Hindlimb muscle (tissue), 1 donor: Measurements from ENCODE around the gene PDGFD. TPM values are rescaled to one million over a fixed set of nuclear protein-coding genes. Genes with fewer than 3 reads are reported as not detected.

Experiments
- DNase-seq: peaks from one replicate; pipeline ENCODE4 v3.0.0-alpha.2; 2013
- polyA plus RNA-seq: library from polyadenylated mRNA; unstranded; fragments of 120-200 nt; gene quantifications from one replicate; pipeline ENCODE4 v1.2.1, GENCODE V29; 2013; ENCODE audit not compliant: insufficient read length

PDGFD gene
- polyA plus RNA-seq, 1 donor = 19.1 TPM

DNA sequence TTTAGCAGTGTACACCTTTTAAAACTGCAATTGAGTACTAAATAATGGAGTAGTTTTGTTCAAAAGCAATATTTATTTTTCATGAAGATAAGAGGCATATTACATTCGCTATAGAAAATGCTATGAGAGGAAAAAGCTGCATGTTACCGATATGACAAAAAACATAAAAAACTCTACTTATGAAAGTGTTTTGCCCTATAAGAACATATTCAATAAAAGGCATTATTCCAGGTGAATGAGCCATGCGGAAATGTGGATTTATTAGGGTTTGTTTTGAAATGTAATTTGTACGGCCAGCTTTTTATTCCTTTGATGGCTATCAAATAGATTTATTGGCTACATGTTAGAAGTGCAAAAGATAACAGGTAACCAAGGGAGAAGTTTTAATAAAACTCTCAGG is 256.8 kb downstream of the PDGFD start:
- no peak for DNase-seq

DNA sequence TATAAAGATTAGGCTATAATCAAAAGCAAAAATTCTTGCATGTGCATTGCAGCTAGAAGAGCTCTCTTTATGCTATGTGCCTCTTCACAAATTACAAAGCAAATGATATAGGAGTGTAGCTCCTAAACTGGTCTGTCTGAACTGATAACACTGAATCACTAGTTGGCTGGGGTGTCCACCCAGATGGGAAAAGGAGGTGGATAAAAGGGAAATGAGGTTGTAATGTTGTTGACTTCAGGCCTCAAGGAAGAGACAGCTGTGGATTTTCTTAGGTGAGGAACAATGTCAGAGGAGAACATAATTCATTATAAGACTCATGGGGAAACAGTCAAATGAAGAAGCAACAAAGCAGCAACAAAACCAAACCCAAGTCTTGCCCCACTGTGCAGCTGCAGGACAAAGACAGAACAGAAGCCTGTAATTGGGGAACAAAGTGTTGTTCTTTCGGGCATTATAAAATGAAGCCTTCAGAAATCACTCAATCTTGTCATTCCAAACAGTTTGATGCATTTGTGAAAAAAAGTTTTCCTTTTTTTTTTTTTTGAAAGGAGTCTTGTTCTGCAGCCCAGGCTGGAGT is 257.6 kb downstream of the PDGFD start:
- DNase-seq = no peak

DNA sequence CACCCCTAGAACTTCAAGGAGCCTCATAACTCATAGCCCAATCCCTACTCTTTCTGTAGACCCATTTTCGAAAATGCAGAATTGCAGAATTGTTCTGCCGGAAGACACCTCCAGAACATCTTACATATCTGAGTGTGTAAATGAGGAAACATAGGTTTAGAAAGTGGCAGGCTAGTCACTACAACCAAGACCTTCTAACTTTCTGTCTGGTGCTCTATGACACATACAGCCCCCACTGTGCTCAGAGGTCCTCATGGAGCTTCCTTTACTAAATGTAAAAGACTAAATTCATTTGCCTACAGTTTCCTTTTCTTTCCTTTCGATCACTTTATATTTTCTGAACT is 259.7 kb downstream of the PDGFD start:
- no peak for DNase-seq

DNA sequence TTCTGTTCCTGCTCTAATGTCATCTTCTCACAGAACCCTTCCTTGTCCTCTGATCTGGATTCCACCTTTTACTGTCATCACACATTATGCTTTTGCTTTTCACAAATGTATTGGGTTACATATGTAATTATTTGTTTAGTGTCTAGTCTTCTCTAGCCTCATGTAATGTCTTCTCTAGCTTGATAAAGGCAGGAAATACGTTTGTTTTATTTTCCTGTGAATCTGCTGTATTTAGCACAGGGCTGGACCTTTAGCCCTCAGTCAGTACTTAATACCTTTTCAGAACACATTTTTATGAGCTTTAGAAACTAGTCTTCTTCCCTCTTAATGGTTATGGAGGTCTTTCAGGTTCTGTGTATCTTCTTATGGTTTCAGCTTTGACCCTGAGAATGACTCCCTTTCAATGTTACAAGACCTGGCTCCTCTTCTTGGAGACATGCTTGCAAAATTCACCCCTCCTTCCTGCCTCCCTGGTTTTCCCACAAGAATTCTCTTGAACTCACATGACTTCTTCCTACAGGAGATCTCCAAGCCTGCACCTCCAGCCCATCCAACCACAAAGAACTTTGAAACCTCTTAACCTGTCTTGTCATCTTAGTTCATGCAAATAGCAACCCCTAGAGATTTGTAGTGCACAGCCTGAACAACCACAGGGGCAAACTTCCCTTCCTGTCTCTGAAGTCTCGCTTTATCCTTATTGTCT is 260.2 kb downstream of the PDGFD start:
- DNase-seq = no peak

DNA sequence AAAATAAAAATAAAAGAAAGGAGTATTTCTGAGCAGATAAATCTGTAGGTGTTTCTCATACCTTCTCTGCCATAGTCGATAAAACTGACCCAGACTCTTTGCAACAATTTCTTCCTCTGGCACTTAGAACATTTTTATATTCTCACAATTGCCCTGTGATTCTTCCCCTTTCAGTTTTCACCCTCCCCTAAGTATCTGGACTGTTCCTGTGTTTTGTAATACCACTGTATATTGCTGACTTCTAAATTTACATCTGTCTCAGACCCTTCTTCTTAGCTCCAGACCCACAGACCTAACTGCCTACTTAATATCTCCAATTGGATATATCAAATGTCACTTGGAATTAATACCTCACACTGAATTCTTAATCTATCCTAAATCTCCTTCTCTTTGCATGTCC is 261.0 kb downstream of the PDGFD start:
- DNase-seq = no peak

DNA sequence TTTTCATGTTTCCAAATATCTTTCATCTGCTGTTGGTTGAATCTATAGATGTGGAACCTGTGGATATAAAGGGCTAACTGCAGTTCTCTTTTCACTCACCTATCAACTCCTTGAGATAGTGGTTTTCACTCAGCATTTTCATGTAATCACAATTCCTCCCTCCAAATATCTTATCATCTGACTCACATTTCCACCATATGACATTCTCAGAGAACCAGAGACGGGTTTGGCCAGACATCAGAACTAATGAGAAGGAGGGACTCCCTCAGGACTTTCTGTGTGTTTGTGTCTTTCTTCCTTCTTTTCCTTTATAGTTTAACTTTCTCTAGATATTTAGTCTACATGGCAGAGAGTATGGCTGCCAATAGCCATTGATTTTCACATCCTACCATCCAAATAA is 262.3 kb downstream of the PDGFD start:
- no peak for DNase-seq

DNA sequence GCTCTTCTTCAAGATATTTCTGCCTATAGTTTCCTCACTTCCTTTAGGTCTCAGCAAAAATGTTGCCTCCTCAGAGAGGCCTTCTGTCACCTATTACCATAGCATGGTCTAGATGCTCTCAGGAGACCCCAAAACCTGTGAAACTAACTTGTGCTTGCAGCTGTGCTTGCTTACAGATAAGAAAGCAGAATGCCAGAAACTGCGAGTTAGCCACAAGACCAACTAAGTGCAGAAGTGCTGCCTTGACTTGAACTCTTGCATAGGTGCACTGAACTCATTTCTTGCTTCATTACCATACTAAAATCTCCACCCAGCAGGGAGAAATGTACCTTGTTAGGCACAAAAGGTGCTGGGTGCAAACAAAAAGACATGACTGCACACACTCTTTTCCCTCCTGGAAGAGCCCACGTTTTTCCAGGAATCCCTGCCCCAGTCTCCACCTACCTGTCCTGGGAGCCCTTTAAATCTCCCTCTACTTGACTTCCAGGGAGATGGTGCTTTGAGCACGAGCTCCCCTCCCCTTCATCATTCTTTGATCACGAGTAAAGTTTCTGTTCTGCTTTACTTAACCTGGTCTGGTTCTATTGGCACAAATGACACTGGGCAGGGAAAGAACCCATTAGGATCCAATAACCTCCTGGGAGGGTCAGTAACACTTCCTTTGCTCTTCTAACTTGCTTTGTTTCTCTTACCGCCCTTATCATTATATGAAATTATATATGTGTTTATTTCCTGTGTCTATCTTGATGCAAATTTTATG is 265.2 kb downstream of the PDGFD start:
- DNase-seq = no peak

DNA sequence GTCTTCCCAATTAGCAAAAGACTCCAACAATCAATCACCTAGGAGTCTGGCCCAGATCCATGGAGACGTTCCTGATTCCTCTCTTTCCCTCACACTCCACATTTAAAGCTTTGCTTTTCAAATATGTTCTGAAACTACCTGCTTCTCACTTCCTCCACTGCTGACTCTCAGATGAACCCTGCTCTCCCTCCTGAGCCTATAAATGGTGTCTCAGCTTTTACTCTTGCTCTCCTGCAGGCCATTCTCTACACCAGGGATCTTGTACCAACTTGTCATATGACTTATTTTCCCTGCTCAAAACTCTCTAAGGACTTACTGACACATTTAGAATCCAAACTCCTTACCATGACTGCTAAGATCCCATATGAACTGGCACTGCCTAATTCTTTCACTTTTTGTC is 265.9 kb downstream of the PDGFD start:
- DNase-seq = no peak

DNA sequence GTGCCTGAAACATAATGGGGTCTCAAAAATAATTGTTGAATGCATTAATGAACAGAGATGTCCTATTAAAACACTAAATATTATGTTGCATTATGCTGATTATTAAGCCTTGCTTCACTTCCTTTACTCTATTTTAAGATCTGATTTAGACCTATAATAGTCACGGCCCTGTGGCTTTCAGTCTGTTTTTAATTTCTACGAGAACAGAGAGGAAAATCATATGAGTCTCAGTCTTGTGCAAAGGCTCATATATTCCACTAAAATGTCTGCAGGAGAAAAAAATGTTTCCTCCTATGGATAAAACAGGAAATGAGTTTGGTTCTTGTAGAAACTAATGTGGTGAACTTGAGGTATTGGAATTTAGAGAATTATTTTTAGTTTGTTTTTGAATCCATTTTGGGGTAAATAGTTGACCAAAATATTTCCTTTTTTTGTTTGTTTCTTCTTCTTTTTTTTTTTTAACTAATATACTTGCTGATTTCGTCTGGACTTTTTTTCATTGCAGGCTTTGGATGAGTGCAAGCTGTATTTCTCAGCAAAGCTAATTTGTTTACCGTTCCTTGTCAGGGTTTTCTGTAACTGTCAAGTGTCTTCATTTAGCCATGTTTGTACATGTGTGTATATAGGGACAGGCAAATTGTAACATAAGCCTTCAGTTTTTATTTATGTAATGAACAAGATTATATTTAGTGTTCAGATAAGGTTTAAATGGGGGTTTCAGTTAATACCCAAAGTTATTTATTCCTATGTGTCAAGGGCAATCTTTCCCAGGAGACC is 266.6 kb downstream of the PDGFD start:
- DNase-seq = no peak

DNA sequence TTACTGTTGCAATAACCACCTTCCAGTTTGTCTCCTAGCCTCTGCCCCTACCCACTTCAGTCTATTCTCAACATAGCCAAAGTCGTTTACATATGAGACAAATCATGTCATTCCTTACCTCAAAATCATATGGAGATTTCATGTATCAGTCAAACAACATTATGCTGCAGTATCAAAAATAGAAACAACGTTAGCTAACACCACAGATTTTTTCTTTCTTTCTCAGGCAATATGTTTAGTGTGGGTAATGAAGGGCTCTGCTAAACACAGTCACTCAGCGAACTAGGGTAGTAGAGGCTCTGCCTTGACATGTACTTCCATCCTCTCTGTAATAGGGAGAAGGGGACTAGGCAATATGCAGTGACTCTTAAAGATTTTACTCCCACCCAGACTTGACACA is 268.8 kb downstream of the PDGFD start:
- DNase-seq = no peak

DNA sequence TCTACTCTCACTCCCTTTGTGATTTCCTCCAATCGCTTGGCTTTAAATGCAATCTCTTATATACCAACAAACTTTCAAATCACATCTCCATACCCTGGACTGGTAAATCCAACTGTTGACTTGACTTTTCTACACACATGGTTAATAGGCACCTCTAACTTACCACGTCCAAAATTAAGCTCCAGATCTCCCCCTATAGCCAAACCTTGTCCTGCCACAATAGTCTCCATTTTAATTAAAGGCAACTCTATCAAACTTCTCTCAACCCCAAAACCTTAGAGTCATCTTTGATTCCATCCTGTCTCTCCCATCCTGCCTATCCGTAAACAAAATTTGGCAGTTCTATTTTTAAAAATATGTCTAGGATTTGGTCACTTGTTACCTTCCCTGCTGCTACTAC is 269.3 kb downstream of the PDGFD start:
- DNase-seq = no peak

DNA sequence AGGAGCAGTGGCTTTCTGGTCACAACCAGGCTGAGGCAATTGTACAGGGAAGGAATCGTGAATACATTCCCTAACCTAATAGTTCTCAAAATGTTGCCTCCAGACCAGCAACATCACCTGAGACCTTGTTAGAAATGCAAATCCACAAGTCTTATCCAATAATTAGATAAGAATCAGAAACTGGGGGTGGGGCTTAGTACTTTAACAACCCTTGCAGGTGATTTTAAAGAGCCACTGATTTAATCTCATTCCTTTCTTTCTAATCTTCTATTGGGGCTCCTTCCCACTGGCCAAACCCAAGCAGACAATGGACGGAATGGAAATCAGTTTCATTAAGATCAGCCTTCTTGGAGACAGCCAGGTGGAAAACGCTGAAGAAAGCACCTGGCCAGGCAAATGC is 269.9 kb downstream of the PDGFD start:
- DNase-seq = no peak

DNA sequence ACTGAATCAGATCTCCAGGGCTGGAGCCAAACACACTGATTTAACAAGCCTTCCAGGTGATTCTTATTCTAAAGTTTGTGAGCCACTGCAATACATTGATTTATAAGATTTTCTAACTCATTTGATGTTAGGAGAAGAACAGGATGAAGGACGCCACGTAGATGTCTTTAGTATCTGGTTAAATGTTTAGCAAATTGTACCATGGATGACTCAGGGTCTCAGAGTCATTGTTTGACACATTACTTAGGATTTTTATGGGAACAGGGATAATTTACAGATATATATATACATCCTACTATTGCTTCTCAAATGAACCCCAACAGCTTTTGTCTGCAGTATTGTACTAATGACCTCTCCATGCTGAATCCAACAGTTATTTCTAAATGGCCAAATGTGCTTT is 270.6 kb downstream of the PDGFD start:
- DNase-seq = no peak

DNA sequence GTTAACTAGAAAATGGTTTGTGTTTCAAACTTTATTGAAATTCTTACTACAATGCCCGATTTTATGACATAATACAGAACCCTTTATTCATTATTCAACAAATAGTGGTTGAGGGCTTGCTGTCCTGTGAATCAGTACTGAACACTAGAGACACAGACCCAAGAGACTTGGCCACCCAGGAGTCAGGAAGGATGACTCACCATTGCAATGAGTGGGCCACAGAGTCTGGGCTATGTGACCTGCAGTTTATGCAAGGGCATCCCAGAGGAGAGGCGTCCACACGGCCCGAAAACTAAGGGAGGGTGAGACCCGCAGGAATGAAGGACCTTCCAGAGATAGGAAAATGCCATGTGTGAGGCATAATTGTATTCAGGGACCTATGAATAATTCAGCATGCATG is 271.3 kb downstream of the PDGFD start:
- no peak for DNase-seq

DNA sequence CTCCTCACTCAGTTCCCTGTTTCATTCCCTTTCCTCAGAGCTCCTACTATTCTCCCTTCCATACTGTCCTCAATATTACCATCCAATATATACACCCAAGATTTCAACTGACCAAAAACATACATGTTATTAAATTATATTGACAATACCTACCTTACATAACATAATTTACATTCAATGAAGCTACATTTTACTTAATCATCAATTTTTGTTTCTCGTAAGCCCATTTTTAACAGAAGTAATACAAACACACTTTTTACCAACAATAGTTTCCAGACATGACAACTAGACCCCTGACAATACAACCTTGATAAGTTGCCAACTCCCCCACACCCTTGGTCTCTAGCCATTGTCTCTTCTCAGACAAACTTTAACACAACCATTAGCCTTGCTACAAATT is 273.3 kb downstream of the PDGFD start:
- DNase-seq = no peak

DNA sequence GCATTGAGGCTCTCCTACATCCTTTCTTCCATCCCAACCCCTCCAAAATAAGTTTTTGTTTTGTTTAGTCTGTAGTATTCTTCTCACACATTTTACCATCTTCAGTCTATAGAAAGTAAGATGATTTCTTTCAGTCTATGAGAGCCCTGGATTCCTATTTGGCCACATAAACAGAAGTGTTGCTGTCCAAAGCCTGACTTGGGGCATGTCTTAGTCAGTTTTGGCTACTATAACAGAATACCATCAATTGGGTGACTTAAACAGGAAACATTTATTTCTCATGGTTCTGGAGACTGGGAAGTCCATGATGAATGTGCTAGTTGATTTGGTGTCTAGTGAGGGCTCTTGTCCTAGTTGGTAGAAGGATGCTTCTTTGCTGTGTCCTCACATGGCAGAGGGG is 274.3 kb downstream of the PDGFD start:
- DNase-seq = no peak

DNA sequence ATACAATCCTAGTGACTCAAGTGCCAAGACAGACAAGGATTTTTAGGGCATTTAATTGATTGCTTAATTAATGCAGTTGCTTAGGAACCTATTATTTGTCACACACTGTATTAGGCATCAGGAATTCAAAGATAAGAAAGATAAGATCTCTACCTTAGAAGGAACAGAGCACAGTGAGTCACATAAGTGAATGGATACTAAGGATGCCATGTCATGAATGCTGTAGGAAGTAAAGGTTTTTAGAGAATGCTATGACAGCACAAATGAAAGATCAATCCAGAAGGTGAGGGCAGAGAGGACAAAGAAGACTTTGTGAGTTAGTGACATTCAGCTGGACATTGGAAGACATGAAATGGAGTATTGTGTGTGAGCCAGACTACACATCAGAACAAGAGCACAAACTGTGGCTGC is 275.4 kb downstream of the PDGFD start:
- no peak for DNase-seq

DNA sequence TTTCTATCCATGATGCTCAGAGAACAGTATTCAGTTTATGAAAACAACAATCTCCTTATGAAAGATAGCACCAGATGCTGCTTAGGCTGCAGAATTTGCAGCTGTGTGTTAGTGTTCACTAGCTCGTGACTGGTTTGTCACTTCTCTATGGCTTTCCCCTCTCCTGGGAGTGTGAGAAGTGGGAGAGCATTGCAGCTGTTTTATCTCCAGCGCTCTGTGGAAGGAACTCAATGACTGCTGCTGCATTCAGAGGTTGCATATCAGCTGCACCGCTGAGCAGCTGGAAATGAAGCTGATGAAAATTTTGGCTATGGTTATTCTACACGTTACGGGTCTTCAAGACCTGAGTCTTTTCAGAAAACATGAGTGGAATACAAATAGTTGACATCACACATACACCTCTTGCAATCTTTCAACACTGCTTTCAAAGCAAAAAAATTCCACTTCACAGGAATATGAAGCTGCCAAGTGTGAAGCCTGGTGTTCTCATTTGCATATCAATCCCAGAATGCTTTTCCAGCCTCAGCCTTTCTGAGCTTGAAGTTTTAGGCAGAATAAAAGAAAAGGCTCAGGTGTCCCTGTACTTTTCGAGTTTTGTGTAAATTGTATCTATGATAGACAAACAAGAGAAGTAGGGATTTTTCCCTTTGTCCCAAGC is 276.8 kb downstream of the PDGFD start:
- peak; percentile 54 for DNase-seq

DNA sequence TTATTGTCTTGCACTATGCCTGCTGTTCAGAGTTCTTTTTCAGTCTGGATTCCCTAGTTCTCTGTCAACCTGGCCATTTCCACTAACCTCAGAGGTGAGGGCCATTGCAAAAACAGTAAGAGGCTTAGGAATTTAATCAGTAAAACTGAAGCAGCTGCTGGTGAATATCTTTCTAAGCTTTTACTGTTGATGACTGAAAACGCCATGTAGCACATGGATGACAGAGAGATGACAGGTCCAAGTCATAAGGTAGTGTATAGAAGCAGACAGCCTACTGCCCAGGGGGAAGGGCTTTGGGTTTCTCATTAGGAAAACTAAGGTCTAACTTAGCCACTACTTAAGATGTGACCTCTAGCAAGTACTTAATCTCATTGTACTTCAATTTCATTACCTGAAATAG is 280.1 kb downstream of the PDGFD start:
- no peak for DNase-seq

DNA sequence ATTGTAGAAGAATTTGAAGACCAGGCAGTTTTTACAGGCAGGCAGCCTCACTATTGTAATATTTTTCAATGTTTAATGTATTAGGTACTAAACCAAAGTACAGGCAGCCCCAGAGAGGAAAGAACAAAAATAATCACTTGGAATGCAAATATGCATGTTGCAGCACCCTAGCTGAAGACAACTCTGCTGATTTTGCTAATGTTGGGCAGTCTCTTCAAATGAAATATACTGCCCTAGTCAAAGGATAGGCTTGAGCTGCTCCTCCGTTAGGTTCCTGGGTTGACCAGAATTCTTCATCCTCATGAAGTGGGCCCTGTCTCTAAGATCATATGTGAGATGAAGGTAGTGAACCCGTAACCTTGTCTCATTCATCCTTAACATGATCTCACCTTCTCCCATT is 280.7 kb downstream of the PDGFD start:
- no peak for DNase-seq

DNA sequence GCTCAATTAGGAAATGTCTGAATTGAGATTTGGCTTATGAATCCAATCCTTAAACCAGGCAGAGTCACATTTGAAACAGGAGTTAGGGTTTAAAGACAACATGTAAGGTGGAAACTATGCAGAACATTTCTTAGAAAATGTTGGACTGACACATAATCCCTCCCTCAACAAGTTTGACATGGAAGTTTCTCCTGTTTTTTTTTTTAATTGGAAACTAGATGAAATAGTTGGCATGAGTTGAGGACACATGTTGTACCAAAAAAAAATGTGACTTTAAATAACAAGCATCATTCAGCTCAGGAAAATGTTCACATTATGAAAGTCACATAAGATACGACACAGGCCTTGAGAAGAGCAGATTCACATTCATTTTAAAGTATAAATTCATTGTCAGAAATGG is 282.4 kb downstream of the PDGFD start:
- peak; percentile 55 for DNase-seq

DNA sequence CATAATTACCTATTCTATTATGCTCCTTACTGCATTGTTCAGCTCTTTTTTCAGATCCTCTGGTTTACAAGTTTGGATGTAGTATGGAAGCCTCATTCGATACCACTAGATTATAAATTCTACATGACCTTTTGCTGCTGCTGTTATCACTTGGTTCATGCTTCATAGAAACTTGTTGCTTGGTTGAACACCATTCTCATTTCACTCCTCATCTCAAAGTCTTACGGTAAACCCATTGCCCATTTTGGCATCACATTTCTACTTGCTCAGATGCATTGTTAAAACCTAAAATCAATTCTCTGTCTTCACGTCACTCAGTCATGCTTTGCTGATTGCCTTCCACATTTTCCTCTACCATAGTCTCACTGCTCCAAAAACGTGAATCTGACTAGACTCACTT is 283.0 kb downstream of the PDGFD start:
- no peak for DNase-seq

DNA sequence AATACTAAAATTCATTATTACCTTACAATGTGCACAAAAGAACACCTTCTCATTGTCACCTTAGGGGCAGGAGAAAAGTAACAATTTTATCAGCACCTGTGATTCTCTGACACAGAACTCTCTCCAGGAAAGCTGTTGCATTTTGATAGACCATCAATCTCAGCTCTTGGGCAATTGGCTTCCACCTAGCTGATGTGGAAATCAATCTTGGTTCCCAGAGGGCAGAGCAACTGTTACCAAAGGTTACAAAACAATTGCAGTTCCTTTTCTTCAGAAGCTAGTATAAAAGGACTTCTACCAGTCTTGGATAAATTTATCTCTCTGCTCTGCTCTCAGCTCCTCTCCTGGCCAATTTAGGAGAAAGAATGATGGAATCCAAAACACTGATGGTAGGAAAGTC is 285.3 kb downstream of the PDGFD start:
- DNase-seq = no peak
